Measurements from ENCODE around the gene CACNA1C. TPM values are rescaled to one million over a fixed set of nuclear protein-coding genes. Genes with fewer than 3 reads are reported as not detected.

The CACNA1C gene
- total and polyA plus RNA-seq, 2 donors (not counting 1 experiment from before 2014, with no cell fraction given): 7.6 to 11.4 TPM

DNA sequence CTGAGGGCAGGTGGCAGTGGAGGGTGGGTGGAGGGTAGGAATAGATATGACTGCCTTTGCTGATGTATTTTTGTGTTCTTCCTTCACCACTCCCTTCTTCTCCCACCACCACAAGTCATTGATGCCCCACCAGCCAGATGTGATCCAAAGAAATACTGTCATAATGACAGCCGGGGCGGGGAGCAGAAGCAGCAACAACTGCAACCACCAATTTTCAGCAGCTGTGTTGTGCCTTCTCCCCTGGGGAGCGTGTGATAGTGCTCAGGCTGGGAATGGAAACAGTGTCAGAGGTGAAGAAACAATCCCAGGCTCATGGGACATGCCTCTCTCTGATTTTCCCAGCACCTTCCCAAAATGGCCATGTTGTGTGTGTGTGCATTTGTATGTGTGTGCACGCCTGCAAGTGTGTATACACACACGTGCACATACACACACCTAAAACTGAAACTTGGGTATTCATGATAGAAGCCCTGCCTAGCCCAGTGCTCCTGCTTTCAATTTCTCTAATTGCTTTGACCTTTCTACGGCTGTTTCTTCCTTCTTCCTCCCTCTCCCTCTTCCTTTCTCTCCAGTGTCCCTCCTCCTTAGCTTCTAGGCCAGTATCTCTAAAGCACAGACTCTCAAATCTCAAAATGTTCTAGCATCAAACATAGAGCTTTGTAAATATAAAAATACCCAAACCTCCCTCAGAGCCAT is 442.8 kb downstream of the CACNA1C start:
- H3K4me2 ChIP-seq (ENCODE audit: extremely low read depth, insufficient read depth, low read length): no peak overlapping the region
- TF ChIP-seq EZH2 (IDR thresholded peaks at IDR 0.05; ENCODE audit: low read length, missing control alignments): no peak
- TF ChIP-seq, protein P1, sequence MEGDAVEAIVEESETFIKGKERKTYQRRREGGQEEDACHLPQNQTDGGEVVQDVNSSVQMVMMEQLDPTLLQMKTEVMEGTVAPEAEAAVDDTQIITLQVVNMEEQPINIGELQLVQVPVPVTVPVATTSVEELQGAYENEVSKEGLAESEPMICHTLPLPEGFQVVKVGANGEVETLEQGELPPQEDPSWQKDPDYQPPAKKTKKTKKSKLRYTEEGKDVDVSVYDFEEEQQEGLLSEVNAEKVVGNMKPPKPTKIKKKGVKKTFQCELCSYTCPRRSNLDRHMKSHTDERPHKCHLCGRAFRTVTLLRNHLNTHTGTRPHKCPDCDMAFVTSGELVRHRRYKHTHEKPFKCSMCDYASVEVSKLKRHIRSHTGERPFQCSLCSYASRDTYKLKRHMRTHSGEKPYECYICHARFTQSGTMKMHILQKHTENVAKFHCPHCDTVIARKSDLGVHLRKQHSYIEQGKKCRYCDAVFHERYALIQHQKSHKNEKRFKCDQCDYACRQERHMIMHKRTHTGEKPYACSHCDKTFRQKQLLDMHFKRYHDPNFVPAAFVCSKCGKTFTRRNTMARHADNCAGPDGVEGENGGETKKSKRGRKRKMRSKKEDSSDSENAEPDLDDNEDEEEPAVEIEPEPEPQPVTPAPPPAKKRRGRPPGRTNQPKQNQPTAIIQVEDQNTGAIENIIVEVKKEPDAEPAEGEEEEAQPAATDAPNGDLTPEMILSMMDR (conservative IDR thresholded peaks at IDR 0.05 in 1 of 2, IDR thresholded peaks at IDR 0.05 in 1 of 2; ENCODE audit: low read depth in 1 of 2, low read length in 2 of 2): no peak
- H3K4me3 ChIP-seq (replicated peaks in 1 of 4; ENCODE audit: control extremely low read depth in 1 of 4, insufficient read depth in 1 of 4, low read depth in 3 of 4, low read length in 4 of 4): no peak overlapping the region
- no peak overlapping the region for H2AFZ ChIP-seq (ENCODE audit: low read length)
- no peaks in the 10 kb centered on the region for H3K9me3 ChIP-seq (ENCODE audit: control insufficient read depth, insufficient read depth, low read depth, low read length)
- H3K4me1 ChIP-seq (ENCODE audit: control insufficient read depth, extremely low read depth, insufficient read depth, low read length): no peaks in the 10 kb centered on the region
- no peaks in the 10 kb centered on the region for H3K27me3 ChIP-seq (ENCODE audit: control insufficient read depth, insufficient read depth, low read length)
- no peaks in the 10 kb centered on the region for H3K79me2 ChIP-seq (ENCODE audit: control insufficient read depth, insufficient read depth, low read length)
- no peaks in the 10 kb centered on the region for H3K36me3 ChIP-seq (ENCODE audit: control insufficient read depth, insufficient read depth, low read length)
- no peak overlapping the region for H3K27ac ChIP-seq (ENCODE audit: insufficient read depth, low read length)
- no peaks in the 10 kb centered on the region for H4K20me1 ChIP-seq (ENCODE audit: control insufficient read depth, extremely low read depth, insufficient read depth, low read length)
- no peak for DNase-seq (ENCODE audit: low read depth in 2 of 2)
- no peak overlapping the region for H3K9ac ChIP-seq (ENCODE audit: insufficient read depth, low read length)

DNA sequence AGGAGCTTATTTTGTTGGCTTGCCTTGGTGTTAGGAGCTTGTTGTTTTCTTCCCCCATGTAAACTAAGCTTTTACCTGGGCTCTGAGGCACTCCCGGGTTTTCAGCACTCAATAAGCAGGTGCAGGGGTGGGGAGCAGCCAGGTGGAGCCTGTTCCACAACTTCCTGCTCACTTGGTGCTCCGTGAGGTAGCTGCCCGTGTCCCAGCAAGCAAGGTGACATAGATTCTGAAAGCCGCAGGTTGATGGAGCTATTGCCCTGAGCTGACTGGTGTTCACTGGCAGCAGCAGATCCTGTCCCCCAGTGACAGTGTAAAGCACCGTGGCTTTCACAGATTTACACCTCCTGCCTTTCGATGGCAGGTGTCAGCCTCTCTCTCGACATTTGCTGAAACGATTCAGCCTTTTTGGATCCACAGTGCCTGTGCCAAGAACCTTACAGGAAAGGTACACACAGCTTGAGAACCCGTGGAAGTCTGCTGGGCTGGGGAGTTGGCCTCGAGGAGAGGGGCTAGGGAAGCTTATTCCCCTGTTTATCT is 446.2 kb downstream of the CACNA1C start:
- Histone ChIP-seq H3K9me3 (ENCODE audit: control insufficient read depth, insufficient read depth, low read depth, low read length) (no peaks in the 10 kb centered on the region), H2AFZ (ENCODE audit: low read length) (no peak overlapping the region), H3K4me2 (ENCODE audit: extremely low read depth, insufficient read depth, low read length) (no peak overlapping the region), H3K4me3 (replicated peaks in 1 of 4; ENCODE audit: control extremely low read depth in 1 of 4, insufficient read depth in 1 of 4, low read depth in 3 of 4, low read length in 4 of 4) (no peak overlapping the region), H4K20me1 (ENCODE audit: control insufficient read depth, extremely low read depth, insufficient read depth, low read length) (no peaks in the 10 kb centered on the region), H3K79me2 (ENCODE audit: control insufficient read depth, insufficient read depth, low read length) (no peaks in the 10 kb centered on the region), H3K27ac (ENCODE audit: insufficient read depth, low read length) (no peak overlapping the region), H3K4me1 (ENCODE audit: control insufficient read depth, extremely low read depth, insufficient read depth, low read length) (no peaks in the 10 kb centered on the region), H3K27me3 (ENCODE audit: control insufficient read depth, insufficient read depth, low read length) (no peaks in the 10 kb centered on the region), H3K36me3 (ENCODE audit: control insufficient read depth, insufficient read depth, low read length) (no peaks in the 10 kb centered on the region), H3K9ac (ENCODE audit: insufficient read depth, low read length) (no peak overlapping the region)
- TF ChIP-seq EZH2 (IDR thresholded peaks at IDR 0.05; ENCODE audit: low read length, missing control alignments): no peak
- TF ChIP-seq, protein P1 (conservative IDR thresholded peaks at IDR 0.05 in 1 of 2, IDR thresholded peaks at IDR 0.05 in 1 of 2; ENCODE audit: low read depth in 1 of 2, low read length in 2 of 2): no peak
- DNase-seq (ENCODE audit: low read depth in 2 of 2): no peak

DNA sequence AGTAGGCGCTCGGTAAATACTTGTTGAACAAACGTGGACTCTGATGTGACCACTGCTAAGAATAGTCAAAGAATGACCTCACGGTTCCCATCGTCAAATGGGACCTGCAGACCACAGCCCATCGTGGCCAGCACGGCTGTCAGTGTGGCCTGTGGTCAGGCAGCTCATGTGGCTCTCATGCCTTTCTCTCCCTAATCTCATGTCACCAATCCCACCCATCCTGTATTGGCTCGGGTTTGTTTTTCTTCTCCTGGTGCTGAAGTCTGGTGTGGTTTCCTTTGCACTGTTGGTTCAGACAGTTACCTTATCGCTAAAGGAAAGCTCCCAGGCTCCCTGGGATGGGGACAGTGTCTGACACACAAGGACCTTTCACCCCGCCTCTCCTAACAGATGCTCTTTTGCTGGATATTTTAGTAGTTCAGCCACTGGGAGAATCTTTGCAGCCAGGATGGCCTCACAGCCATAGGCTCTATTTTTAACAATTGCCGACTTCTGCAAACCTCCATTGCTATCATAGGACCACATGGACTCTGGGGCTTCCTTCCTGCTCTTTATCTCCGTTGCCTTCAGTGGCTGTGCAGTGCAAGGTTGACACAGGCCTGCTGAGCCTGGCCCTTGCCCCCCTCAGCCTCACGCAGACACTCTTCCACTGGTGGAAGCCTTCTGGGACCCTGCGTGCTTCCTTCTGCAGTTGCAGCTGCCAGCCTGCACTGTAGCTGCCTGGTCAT is 448.8 kb downstream of the CACNA1C start:
- no peak overlapping the region for H3K4me3 ChIP-seq (replicated peaks in 1 of 4; ENCODE audit: control extremely low read depth in 1 of 4, insufficient read depth in 1 of 4, low read depth in 3 of 4, low read length in 4 of 4)
- H3K79me2 ChIP-seq (ENCODE audit: control insufficient read depth, insufficient read depth, low read length): no peaks in the 10 kb centered on the region
- no peaks in the 10 kb centered on the region for H3K9me3 ChIP-seq (ENCODE audit: control insufficient read depth, insufficient read depth, low read depth, low read length)
- no peak overlapping the region for H3K27ac ChIP-seq (ENCODE audit: insufficient read depth, low read length)
- H3K9ac ChIP-seq (ENCODE audit: insufficient read depth, low read length): no peak overlapping the region
- no peak for DNase-seq (ENCODE audit: low read depth in 2 of 2)
- no peaks in the 10 kb centered on the region for H3K4me1 ChIP-seq (ENCODE audit: control insufficient read depth, extremely low read depth, insufficient read depth, low read length)
- H2AFZ ChIP-seq (ENCODE audit: low read length): no peak overlapping the region
- no peak overlapping the region for H3K4me2 ChIP-seq (ENCODE audit: extremely low read depth, insufficient read depth, low read length)
- no peaks in the 10 kb centered on the region for H4K20me1 ChIP-seq (ENCODE audit: control insufficient read depth, extremely low read depth, insufficient read depth, low read length)
- no peaks in the 10 kb centered on the region for H3K36me3 ChIP-seq (ENCODE audit: control insufficient read depth, insufficient read depth, low read length)
- H3K27me3 ChIP-seq (ENCODE audit: control insufficient read depth, insufficient read depth, low read length): no peaks in the 10 kb centered on the region
- TF ChIP-seq EZH2 (IDR thresholded peaks at IDR 0.05; ENCODE audit: low read length, missing control alignments): no peak
- TF ChIP-seq, protein P1 (conservative IDR thresholded peaks at IDR 0.05 in 1 of 2, IDR thresholded peaks at IDR 0.05 in 1 of 2; ENCODE audit: low read depth in 1 of 2, low read length in 2 of 2): no peak
